Endothelial cell (in vitro differentiated cells): ENCODE measurements around the gene OSCP1. TPM values are rescaled to one million over a fixed set of nuclear protein-coding genes. Genes with fewer than 3 reads are reported as not detected.

Experiments
- DNase-seq: peaks from one replicate; pipeline ENCODE4 v3.0.0; 2021; ENCODE audit warnings: low spot score
- H3K27ac Mint-ChIP-seq: one replicate; pipeline ENCODE4 v1.8.0; 2021; ENCODE audit warnings: mixed read lengths, inconsistent platforms; ENCODE audit not compliant: unreplicated experiment
- H3K27me3 Mint-ChIP-seq: one replicate; pipeline ENCODE4 v1.8.0; 2021; ENCODE audit warnings: mild to moderate bottlenecking, moderate library complexity, mixed read lengths, inconsistent platforms; ENCODE audit not compliant: unreplicated experiment
- H3K36me3 Mint-ChIP-seq: one replicate; pipeline ENCODE4 v1.8.0; 2021; ENCODE audit warnings: mild to moderate bottlenecking, low read depth, mixed read lengths, inconsistent platforms; ENCODE audit not compliant: unreplicated experiment
- H3K4me1 Mint-ChIP-seq: one replicate; pipeline ENCODE4 v1.8.0; 2021; ENCODE audit warnings: mild to moderate bottlenecking, mixed read lengths, inconsistent platforms; ENCODE audit not compliant: unreplicated experiment
- H3K4me3 Mint-ChIP-seq: one replicate; pipeline ENCODE4 v1.8.0; 2021; ENCODE audit warnings: mild to moderate bottlenecking, mixed read lengths, inconsistent platforms; ENCODE audit not compliant: unreplicated experiment
- H3K9me3 Mint-ChIP-seq: one replicate; pipeline ENCODE4 v1.8.0; 2021; ENCODE audit warnings: mixed read lengths, inconsistent platforms; ENCODE audit not compliant: unreplicated experiment
- total RNA-seq: library from RNA; stranded (reverse); fragmentation: NEBNext Ultra II Directional; extraction: Animal tissue kit (Norgen Biotek cat#: 25700); gene quantifications from one replicate; pipeline ENCODE4 v1.2.1, GENCODE V29; 2021; ENCODE audit not compliant: unreplicated experiment
- TF ChIP-seq, protein P1 (sequence below): fragments of 200-600 bp; sonication (generic); IDR thresholded peaks from one replicate; pipeline ENCODE4 v1.5.0; 2021; ENCODE audit warnings: antibody characterized with exemption; ENCODE audit not compliant: unreplicated experiment

OSCP1 gene
- total RNA-seq, 1 donor from 2014 or later: 5.1 TPM

DNA sequence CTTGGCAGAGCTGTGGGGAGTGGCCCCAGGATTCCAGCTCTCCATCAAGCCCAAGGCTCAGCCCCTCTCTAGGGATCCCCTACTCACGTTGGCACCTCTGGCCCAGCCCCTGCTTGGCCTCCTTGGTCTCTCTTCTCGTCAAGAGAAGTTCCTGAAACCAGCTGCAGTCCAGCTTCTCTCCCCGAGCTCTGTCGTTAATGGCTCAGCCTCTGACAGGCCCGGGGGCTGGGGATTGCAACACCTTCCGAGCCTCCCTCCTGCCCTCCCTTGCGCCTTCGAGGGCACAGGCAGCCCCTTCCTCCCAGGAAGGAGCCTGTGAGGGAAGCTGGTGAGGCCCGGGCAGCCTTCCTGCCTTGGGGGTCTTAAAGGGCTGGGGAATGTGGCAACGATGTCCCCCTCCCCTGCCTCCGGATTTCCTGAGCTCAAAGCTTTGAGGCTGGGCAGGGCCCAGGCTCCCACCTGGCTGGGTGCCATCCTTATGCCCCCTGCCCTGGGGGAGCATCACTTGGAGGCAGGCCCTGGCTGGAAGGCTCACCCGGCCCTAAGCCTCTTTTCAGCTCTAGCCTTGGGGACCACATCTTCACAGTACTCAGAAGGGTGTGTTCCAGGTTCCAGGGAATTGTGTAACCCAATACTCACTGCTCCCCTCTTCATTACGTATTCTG lies 32.6 kb upstream of the OSCP1 start, which contains the start of gene CSF3R:
Gene CSF3R, minus strand, starts transcription at position 190 of the 665 bp plus-strand sequence. CDS start 3,417 bp downstream, outside the sequence.
- TF ChIP-seq, protein P1, sequence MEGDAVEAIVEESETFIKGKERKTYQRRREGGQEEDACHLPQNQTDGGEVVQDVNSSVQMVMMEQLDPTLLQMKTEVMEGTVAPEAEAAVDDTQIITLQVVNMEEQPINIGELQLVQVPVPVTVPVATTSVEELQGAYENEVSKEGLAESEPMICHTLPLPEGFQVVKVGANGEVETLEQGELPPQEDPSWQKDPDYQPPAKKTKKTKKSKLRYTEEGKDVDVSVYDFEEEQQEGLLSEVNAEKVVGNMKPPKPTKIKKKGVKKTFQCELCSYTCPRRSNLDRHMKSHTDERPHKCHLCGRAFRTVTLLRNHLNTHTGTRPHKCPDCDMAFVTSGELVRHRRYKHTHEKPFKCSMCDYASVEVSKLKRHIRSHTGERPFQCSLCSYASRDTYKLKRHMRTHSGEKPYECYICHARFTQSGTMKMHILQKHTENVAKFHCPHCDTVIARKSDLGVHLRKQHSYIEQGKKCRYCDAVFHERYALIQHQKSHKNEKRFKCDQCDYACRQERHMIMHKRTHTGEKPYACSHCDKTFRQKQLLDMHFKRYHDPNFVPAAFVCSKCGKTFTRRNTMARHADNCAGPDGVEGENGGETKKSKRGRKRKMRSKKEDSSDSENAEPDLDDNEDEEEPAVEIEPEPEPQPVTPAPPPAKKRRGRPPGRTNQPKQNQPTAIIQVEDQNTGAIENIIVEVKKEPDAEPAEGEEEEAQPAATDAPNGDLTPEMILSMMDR: no peak
- H3K27me3 Mint-ChIP-seq: peaks cover 10% of the 10 kb centered on the region
- no peaks in the 10 kb centered on the region for H3K36me3 Mint-ChIP-seq
- H3K27ac Mint-ChIP-seq: no peak within 1 kb of the TSS
- H3K4me1 Mint-ChIP-seq: peaks cover 10% of the 10 kb centered on the region
- no peak for DNase-seq
- H3K4me3 Mint-ChIP-seq: no peak within 1 kb of the TSS
- H3K9me3 Mint-ChIP-seq: no peaks in the 10 kb centered on the region

- Mint-ChIP-seq H3K9me3 (no peaks in the 10 kb centered on the region), H3K4me3 (no peak overlapping the region), H3K27ac (no peak overlapping the region), H3K4me1 (peaks cover 10% of the 10 kb centered on the region), H3K36me3 (no peaks in the 10 kb centered on the region), H3K27me3 (peaks cover 10% of the 10 kb centered on the region)
- no peak for DNase-seq
- TF ChIP-seq, protein P1: no peak
Observed at GRCh38 chr1:36481771-36482723, 31.8 kb upstream of the OSCP1 start.

- TF ChIP-seq, protein P1: no peak
- Mint-ChIP-seq H3K4me3 (no peak overlapping the region), H3K36me3 (no peaks in the 10 kb centered on the region), H3K4me1 (peaks cover 8% of the 10 kb centered on the region), H3K9me3 (no peaks in the 10 kb centered on the region), H3K27me3 (peaks cover 10% of the 10 kb centered on the region), H3K27ac (no peak overlapping the region)
- DNase-seq: no peak
Observed at GRCh38 chr1:36481091-36481490, 30.8 kb upstream of the OSCP1 start.

DNA sequence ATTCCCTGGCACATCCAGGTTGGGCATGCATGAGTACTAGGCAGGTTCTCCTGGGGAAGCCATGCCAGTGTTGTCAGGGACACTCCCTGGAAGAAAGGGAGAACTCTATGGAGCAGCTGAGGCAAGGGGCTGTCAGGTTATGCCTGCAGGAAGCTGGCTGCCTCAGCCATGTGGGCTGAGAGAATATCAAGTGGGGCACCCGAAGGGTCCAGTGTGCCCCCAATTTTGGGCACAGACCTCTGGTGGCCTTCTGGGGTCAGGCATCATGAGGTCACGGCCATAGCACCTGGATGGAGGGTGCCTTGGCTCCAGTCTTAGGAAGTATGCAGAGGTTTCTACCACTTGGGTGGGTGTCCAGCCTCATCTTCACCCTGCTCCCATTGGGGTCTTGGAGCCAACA lies 29.9 kb upstream of the OSCP1 start:
- H3K36me3 Mint-ChIP-seq: no peaks in the 10 kb centered on the region
- DNase-seq: no peak
- TF ChIP-seq, protein P1: no peak
- peaks cover 7% of the 10 kb centered on the region for H3K4me1 Mint-ChIP-seq
- H3K9me3 Mint-ChIP-seq: no peaks in the 10 kb centered on the region
- H3K4me3 Mint-ChIP-seq: no peak overlapping the region
- no peak overlapping the region for H3K27ac Mint-ChIP-seq
- H3K27me3 Mint-ChIP-seq: peaks cover 10% of the 10 kb centered on the region
